Activated naive CD4-positive, alpha-beta T cell treated with anti-CD3 and anti-CD28 coated beads for 36 hours (primary cell): ENCODE results near the gene SRRM4. TPM values are rescaled to one million over a fixed set of nuclear protein-coding genes. Genes with fewer than 3 reads are reported as not detected.

Source experiments
- CTCF ChIA-PET: fragments of 350-600 bp; sonication (Branson Sonifier 250); formaldehyde crosslinking; loops from one replicate; lab custom pipeline; 2021; ENCODE audit warnings: antibody characterized with exemption; lab: Charles Lee
- DNase-seq: peaks from one replicate; pipeline ENCODE4 v3.0.0-alpha.2; 2020
- H3K27ac Mint-ChIP-seq: one replicate; pipeline ENCODE4 v1.8.0; 2021; ENCODE audit warnings: mild to moderate bottlenecking, mixed read lengths
- H3K27me3 Mint-ChIP-seq: one replicate; pipeline ENCODE4 v1.8.0; 2021; ENCODE audit warnings: low read depth, mixed read lengths
- H3K36me3 Mint-ChIP-seq: one replicate; pipeline ENCODE4 v1.8.0; 2021; ENCODE audit warnings: low read depth, mixed read lengths
- H3K4me1 Mint-ChIP-seq: one replicate; pipeline ENCODE4 v1.8.0; 2021; ENCODE audit warnings: low read depth, mixed read lengths
- H3K4me3 Mint-ChIP-seq: one replicate; pipeline ENCODE4 v1.8.0; 2021; ENCODE audit warnings: mild to moderate bottlenecking, moderate library complexity, mixed read lengths
- H3K9me3 Mint-ChIP-seq: one replicate; pipeline ENCODE4 v1.8.0; 2021; ENCODE audit warnings: mixed read lengths
- intact Hi-C: fragments of 100-400 bp; cut with micrococcal nuclease; formaldehyde crosslinking; loops from one replicate; pipeline ENCODE4 v1.15.1; 2023
- total RNA-seq, 2 experiments: library from RNA; stranded (reverse); gene quantifications; one replicate each; pipeline ENCODE4 v1.2.3, GENCODE V29; 2021

Gene SRRM4
- total RNA-seq, 2 experiments from 2014 or later = not detected

DNA sequence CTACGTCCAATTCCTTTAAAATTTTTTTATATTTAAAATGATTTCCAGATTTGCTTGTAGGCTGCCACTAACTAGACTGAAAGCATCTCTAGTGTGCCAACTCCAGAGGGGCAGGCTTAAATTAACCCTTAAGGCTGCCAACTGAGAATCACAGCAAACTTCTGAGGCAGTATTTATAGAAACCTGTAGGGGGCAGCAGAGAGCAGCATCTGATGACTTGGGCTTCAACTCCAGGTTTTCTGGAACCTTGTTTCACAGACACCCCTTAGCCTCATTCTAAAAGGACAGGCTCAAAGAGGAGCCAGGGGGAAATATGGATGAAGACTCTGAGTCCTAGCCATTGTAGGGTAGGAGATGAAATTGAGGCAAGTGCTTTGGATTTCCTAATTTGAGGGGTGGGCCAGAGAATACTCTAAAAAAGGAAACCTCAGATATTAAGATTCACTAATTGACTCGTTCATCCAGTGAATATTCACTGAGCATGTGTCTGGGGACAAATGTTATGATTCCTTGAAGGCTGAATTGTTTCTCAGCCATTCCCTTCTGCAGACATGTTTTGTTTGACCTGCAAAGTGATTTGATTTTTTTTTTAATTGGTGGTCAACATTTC, 134.1 kb downstream of the SRRM4 start:
- peaks cover 2% of the 10 kb centered on the region for H3K9me3 Mint-ChIP-seq
- H3K4me3 Mint-ChIP-seq = no peak overlapping the region
- no peaks in the 10 kb centered on the region for H3K36me3 Mint-ChIP-seq
- CTCF ChIA-PET = interaction anchor here (0.6 to 1.1 kb wide), 4 partner anchors 18 to 1435 kb away, joined by 3 read pairs; no protein-coding TSS in a partner anchor
- H3K4me1 Mint-ChIP-seq = no peaks in the 10 kb centered on the region
- no peak overlapping the region for H3K27ac Mint-ChIP-seq
- peaks cover 6% of the 10 kb centered on the region for H3K27me3 Mint-ChIP-seq
- intact Hi-C loops = loop anchor here (1.0 to 10.0 kb wide), 2 partner anchors 298 to 429 kb away; no protein-coding TSS in a partner anchor
- DNase-seq = peak; percentile 43

GRCh38 chr12:119117936-119118335, 136.6 kb downstream of the SRRM4 start:
- intact Hi-C loops = loop anchor here (10.0 kb wide), 1 partner anchor 427 kb away; no protein-coding TSS in a partner anchor
- H3K36me3 Mint-ChIP-seq = no peaks in the 10 kb centered on the region
- DNase-seq = no peak
- CTCF ChIA-PET = interaction anchor here (0.6 kb wide), 1 partner anchor 27 kb away, joined by 3 read pairs; no protein-coding TSS in a partner anchor
- peaks cover 5% of the 10 kb centered on the region for H3K27me3 Mint-ChIP-seq
- no peak overlapping the region for H3K4me3 Mint-ChIP-seq
- H3K9me3 Mint-ChIP-seq = no peaks in the 10 kb centered on the region
- no peaks in the 10 kb centered on the region for H3K4me1 Mint-ChIP-seq
- H3K27ac Mint-ChIP-seq = no peak overlapping the region

GRCh38 chr12:119118625-119119024, 137.3 kb downstream of the SRRM4 start:
- no peak for DNase-seq
- H3K36me3 Mint-ChIP-seq = no peaks in the 10 kb centered on the region
- CTCF ChIA-PET = interaction anchor here (0.6 kb wide), 1 partner anchor 27 kb away, joined by 3 read pairs; no protein-coding TSS in a partner anchor
- intact Hi-C loops = loop anchor here (10.0 kb wide), 1 partner anchor 426 kb away; no protein-coding TSS in a partner anchor
- H3K4me1 Mint-ChIP-seq = no peaks in the 10 kb centered on the region
- no peaks in the 10 kb centered on the region for H3K9me3 Mint-ChIP-seq
- H3K27me3 Mint-ChIP-seq = peaks cover 5% of the 10 kb centered on the region
- H3K27ac Mint-ChIP-seq = no peak overlapping the region
- H3K4me3 Mint-ChIP-seq = no peak overlapping the region

GRCh38 chr12:119122047-119122446, 140.7 kb downstream of the SRRM4 start:
- no peaks in the 10 kb centered on the region for H3K36me3 Mint-ChIP-seq
- H3K9me3 Mint-ChIP-seq = no peaks in the 10 kb centered on the region
- intact Hi-C loops = no loop called here
- H3K4me1 Mint-ChIP-seq = no peaks in the 10 kb centered on the region
- no peak overlapping the region for H3K4me3 Mint-ChIP-seq
- CTCF ChIA-PET = no interaction called here
- H3K27ac Mint-ChIP-seq = no peak overlapping the region
- no peak for DNase-seq
- H3K27me3 Mint-ChIP-seq = peaks cover 5% of the 10 kb centered on the region

DNA sequence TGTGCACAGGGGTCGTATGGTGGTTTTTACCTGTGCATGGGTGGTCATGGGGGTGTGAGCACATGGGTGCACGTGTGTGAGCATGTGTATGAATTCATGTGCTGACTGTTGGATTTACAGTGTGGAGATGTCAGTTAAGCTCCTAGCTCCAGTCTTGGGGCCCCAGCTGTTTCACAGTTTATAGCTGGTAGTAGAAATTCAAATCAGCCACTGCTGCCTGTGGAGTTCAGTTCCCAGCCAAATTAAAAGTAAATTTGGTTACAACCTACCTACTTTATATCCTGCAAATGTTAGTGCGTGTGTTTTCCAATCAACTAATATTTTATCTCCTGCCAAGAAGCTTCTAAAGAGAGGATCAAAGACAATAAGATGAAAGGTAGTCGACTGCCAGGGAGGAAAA, 141.4 kb downstream of the SRRM4 start:
- Mint-ChIP-seq H3K9me3 (no peaks in the 10 kb centered on the region), H3K4me3 (no peak overlapping the region), H3K4me1 (no peaks in the 10 kb centered on the region), H3K36me3 (no peaks in the 10 kb centered on the region), H3K27me3 (peaks cover 5% of the 10 kb centered on the region), H3K27ac (no peak overlapping the region)
- CTCF ChIA-PET = no interaction called here
- no peak for DNase-seq
- intact Hi-C loops = no loop called here

- CTCF ChIA-PET = no interaction called here
- Mint-ChIP-seq H3K4me1 (no peaks in the 10 kb centered on the region), H3K9me3 (peaks cover 9% of the 10 kb centered on the region), H3K27me3 (peaks cover 3% of the 10 kb centered on the region), H3K27ac (no peak overlapping the region), H3K4me3 (no peak overlapping the region), H3K36me3 (no peaks in the 10 kb centered on the region)
- intact Hi-C loops = no loop called here
- DNase-seq = no peak
Observed at GRCh38 chr12:119128527-119128926, 147.2 kb downstream of the SRRM4 start.

GRCh38 chr12:119129827-119130434, 148.6 kb downstream of the SRRM4 start:
- Mint-ChIP-seq H3K27me3 (peaks cover 3% of the 10 kb centered on the region), H3K4me1 (no peaks in the 10 kb centered on the region), H3K4me3 (no peak overlapping the region), H3K9me3 (peaks cover 9% of the 10 kb centered on the region), H3K27ac (no peak overlapping the region), H3K36me3 (no peaks in the 10 kb centered on the region)
- intact Hi-C loops = no loop called here
- DNase-seq = no peak
- CTCF ChIA-PET = no interaction called here

DNA sequence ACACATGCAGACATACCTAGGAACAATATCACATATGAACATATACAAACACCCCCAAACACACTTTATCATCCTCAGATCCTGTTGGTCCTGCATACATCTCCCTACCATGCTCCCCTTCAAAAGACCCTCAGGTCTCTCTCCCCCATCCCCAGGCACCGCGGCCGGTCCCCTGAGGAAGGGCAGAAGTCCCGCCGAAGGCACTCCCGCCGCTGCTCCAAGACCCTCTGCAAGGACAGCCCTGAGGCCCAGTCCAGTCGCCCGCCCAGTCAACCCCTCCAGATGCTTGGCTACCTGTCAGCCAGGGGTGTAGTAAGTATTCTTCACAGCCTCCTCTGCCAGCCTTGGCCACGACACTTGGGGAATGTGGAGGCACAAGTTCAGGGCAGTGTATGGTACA, 149.2 kb downstream of the SRRM4 start:
- Mint-ChIP-seq H3K4me3 (no peak overlapping the region), H3K36me3 (no peaks in the 10 kb centered on the region)
- CTCF ChIA-PET = no interaction called here

DNA sequence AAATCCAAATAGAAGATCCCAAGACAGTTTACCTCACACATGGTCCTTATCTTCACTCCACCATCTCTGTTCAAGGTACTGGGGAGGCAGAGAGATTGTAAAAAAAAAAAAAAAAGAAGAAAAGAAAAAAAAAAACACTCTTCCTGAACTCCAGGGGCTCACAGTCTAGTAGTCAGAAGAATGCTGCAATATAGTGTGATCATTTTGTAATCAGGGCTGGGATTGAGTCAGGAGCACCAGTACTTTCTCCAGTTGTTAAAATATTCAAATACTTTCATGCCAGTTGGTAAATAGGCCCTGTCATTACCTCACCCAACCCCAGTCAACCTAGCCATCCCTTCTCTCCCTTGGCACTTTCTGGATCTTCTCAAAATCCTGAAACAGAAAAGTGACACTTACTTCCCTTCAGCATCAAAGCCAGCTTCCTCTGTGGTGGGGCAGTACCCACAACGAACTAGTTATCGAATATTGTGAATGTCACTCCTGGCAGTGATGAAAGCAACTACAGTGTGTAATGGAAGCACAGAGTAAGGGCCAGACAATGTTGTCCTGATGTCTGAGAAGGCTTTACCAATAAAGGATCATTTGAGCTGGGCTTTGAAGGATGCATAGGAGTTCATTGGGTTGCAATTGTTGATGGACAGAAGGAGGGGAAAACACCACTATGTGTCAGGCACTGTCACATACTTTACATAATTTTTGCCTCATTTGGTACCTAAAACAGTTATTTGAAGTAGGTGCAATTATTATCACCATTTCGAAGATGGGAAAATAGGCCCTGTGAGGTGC, 153.1 kb downstream of the SRRM4 start:
- H3K9me3 Mint-ChIP-seq = peaks cover 6% of the 10 kb centered on the region
- no peaks in the 10 kb centered on the region for H3K4me1 Mint-ChIP-seq
- no peak overlapping the region for H3K4me3 Mint-ChIP-seq
- no peak for DNase-seq
- H3K27ac Mint-ChIP-seq = no peak overlapping the region
- intact Hi-C loops = no loop called here
- H3K36me3 Mint-ChIP-seq = no peaks in the 10 kb centered on the region
- no peaks in the 10 kb centered on the region for H3K27me3 Mint-ChIP-seq
- CTCF ChIA-PET = no interaction called here

More for the DNA sequence above, 149.2 kb downstream of the SRRM4 start:
- DNase-seq = no peak
- intact Hi-C loops = no loop called here
- no peaks in the 10 kb centered on the region for H3K4me1 Mint-ChIP-seq
- H3K27ac Mint-ChIP-seq = no peak overlapping the region
- H3K9me3 Mint-ChIP-seq = peaks cover 9% of the 10 kb centered on the region
- no peaks in the 10 kb centered on the region for H3K27me3 Mint-ChIP-seq

GRCh38 chr12:119136811-119137410, 155.6 kb downstream of the SRRM4 start:
- Mint-ChIP-seq H3K4me1 (no peaks in the 10 kb centered on the region), H3K4me3 (no peak overlapping the region), H3K9me3 (no peaks in the 10 kb centered on the region), H3K36me3 (no peaks in the 10 kb centered on the region), H3K27ac (no peak overlapping the region), H3K27me3 (peaks cover 2% of the 10 kb centered on the region)
- intact Hi-C loops = no loop called here
- CTCF ChIA-PET = no interaction called here
- DNase-seq = no peak

DNA sequence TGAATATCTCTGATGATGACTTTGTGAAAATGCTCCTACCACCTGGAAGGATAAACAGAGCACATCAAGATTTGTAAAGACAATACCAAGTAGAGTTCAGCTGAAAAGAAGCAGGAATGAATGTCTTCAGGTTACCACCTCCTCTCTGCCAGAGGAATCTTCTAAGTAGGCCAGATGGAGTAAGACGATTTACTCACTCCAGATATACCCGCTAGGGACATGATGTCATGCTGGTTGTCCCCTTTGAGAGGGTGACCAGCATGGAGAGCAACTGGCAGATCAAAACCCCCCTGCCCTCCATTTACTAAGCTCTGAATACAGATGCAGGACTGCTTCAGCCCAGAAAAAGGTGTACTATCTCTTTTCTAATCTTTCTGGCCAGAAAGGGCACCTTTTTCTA, 158.1 kb downstream of the SRRM4 start:
- intact Hi-C loops = no loop called here
- H3K27me3 Mint-ChIP-seq = peaks cover 14% of the 10 kb centered on the region
- no peaks in the 10 kb centered on the region for H3K9me3 Mint-ChIP-seq
- H3K4me1 Mint-ChIP-seq = no peaks in the 10 kb centered on the region
- CTCF ChIA-PET = interaction anchor here (0.9 kb wide), 1 partner anchor 23 kb away, joined by 3 read pairs; no protein-coding TSS in a partner anchor
- DNase-seq = no peak
- no peaks in the 10 kb centered on the region for H3K36me3 Mint-ChIP-seq
- H3K4me3 Mint-ChIP-seq = no peak overlapping the region
- H3K27ac Mint-ChIP-seq = no peak overlapping the region

DNA sequence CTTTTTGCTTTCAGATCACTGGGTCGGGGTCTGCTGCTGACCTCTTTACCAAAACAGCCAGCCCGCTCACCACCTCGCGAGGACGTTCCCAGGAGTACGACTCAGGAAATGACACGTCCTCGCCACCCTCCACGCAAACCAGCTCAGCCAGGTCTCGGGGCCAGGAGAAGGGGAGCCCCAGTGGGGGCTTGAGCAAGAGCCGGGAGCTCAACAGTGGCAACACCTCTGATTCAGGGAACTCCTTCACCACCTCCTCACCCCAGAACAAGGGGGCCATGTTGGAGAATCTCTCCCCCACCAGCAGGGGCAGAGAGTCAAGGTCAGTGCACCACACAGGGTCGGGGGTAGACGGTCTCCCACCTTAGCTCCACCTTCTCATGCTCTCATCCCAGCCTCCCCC, 164.0 kb downstream of the SRRM4 start:
- H3K36me3 Mint-ChIP-seq = no peaks in the 10 kb centered on the region

More for the DNA sequence above, 164.0 kb downstream of the SRRM4 start:
- intact Hi-C loops = no loop called here
- CTCF ChIA-PET = no interaction called here
- no peak for DNase-seq
- Mint-ChIP-seq H3K4me1 (no peaks in the 10 kb centered on the region), H3K4me3 (no peak overlapping the region), H3K9me3 (no peaks in the 10 kb centered on the region), H3K27ac (no peak overlapping the region), H3K27me3 (peaks cover 23% of the 10 kb centered on the region)
